Loucy (cell line): ENCODE measurements around the gene TRAF6.

Experiments used
- EZH2phosphoT487 ChIP-seq: fragments of 200-600 bp; IDR thresholded peaks from 2 replicates; pipeline ENCODE4 v1.6.1; 2018; ENCODE audit warnings: antibody characterized with exemption, mild to moderate bottlenecking, moderate library complexity, borderline replicate concordance
- TF ChIP-seq, protein P1 (sequence below): fragments of 200-600 bp; sonication (generic); conservative IDR thresholded peaks from 2 replicates; pipeline ENCODE4 v1.5.1; 2014; ENCODE audit warnings: mild to moderate bottlenecking, antibody characterized with exemption, low read length

DNA sequence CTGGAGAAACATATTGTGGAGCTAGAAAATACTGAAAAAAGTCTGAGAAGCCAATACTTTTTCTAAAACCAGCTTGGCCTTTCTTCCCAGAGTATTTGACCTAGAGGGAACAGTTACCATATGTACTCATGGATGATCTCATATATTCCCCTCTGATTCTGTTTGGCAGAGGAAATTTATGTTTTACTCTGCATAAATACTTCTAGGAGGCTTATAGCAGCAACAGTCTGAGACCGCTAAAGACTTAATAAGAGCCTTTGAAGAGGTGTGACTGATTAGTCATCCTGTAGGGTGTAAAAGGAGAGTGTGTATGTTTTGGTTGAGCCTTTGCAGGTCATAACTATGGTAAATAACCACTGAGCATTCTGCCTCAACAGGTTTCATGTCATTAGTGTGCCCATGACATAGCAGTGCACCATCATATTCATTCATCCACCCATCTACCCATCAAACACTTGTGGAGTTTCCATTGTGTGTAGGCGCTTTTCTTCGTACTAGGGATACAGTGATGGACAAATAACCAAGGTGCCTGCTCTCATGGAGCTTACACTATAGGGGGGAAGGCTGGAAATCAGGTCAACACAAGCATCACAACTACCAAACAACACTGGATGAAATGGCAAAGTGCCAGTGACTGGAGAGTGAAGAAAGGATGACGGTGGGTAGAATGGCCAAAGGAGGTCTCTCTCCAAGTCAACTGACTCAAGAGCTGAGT, 44.5 kb downstream of the TRAF6 start:
- TF ChIP-seq, protein P1, sequence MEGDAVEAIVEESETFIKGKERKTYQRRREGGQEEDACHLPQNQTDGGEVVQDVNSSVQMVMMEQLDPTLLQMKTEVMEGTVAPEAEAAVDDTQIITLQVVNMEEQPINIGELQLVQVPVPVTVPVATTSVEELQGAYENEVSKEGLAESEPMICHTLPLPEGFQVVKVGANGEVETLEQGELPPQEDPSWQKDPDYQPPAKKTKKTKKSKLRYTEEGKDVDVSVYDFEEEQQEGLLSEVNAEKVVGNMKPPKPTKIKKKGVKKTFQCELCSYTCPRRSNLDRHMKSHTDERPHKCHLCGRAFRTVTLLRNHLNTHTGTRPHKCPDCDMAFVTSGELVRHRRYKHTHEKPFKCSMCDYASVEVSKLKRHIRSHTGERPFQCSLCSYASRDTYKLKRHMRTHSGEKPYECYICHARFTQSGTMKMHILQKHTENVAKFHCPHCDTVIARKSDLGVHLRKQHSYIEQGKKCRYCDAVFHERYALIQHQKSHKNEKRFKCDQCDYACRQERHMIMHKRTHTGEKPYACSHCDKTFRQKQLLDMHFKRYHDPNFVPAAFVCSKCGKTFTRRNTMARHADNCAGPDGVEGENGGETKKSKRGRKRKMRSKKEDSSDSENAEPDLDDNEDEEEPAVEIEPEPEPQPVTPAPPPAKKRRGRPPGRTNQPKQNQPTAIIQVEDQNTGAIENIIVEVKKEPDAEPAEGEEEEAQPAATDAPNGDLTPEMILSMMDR = no peak
- TF ChIP-seq EZH2phosphoT487 = no peak
